Measurements from ENCODE around the gene SLC2A5.

Gene SLC2A5

DNA sequence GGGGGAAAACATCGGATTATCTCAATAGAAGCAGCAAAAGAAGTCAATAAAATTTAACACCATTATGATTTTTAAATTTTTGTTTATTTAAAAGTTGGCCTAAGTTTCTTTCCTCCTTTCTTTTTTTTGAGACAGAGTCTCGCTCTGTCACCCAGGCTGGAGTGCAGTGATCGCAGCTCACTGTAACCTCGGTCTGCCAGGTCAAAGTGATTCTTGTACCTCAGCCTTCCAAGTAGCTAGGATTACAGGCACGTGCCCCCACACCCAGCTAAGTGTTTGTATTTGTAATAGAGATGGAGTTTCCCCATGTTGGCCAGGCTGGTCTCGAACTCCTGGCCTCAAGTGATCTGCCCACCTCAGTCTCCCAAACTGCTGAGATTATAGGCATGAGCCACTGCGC lies 20.9 kb downstream of the SLC2A5 start:
- Histone ChIP-seq H3K4me2 (no peak overlapping the region), H3K27me3 (no peaks in the 10 kb centered on the region), H3K9me3 (replicated peaks in 1 of 11) (no peaks in the 10 kb centered on the region), H3K4me3 (no peak overlapping the region), H3K4me1 (peaks cover 0 to 2% (median 0%) of the 10 kb centered on the region in 10 experiments; a peak in 6 of 20 replicates), H3K27ac (no peak overlapping the region), H3K36me3 (peaks cover 22 to 94% (median 80%) of the 10 kb centered on the region in 11 experiments), H4K20me1 (peaks cover 0 to 21% (median 0%) of the 10 kb centered on the region in 11 experiments; a peak in 5 of 22 replicates), H3K9ac (no peak overlapping the region)
- TF ChIP-seq Cebpa-rat (IDR thresholded peaks at IDR 0.05), result no peak

- Histone ChIP-seq H4K20me1 (peaks cover 0 to 26% (median 0%) of the 10 kb centered on the region in 11 experiments; a peak in 6 of 22 replicates), H3K9me3 (replicated peaks in 1 of 11) (no peaks in the 10 kb centered on the region), H3K9ac (no peak overlapping the region), H3K4me2 (no peak overlapping the region), H3K36me3 (peaks cover 22 to 100% (median 87%) of the 10 kb centered on the region in 11 experiments), H3K4me1 (peaks cover 0 to 9% (median 6%) of the 10 kb centered on the region in 10 experiments; a peak in 9 of 20 replicates), H3K27me3 (no peaks in the 10 kb centered on the region), H3K4me3 (no peak overlapping the region), H3K27ac (no peak overlapping the region)
- no peak for TF ChIP-seq Cebpa-rat (IDR thresholded peaks at IDR 0.05)
Observed at GRCh38 chr1:9047019-9047418, 22.4 kb downstream of the SLC2A5 start.

DNA sequence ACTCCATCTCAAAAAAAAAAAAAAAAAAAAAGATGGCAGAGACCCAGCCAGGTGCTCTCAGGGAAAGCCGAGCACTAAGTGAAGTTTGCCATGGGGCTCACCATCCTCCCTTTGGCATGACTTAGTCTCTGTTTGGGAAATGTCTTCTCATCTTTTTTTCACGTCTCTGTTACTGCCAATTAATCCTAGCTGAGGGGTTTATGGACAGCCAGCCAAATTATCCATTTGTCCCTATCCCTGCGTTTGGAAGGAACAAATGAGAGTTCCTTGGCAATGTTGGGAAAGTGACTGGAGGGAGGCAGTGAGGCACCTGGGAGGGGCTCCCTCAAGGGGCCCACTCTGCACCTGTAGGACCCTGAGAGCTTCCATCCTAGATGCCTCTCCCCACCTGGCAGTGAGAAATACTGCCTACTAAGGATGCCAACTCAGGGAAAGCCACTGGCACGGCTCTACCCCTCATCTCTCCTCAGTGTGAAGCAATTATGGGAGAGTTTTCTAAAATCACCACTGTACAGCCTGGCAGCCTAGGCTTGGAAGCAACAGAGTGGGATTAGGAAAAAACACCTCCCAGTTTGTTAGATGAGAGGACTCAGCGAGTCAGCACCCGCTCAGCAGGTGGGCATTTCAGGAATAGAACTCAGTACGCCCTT lies 23.4 kb downstream of the SLC2A5 start:
- Histone ChIP-seq H3K4me1 (peaks cover 0 to 9% (median 6%) of the 10 kb centered on the region in 10 experiments; a peak in 9 of 20 replicates), H3K27ac (no peak overlapping the region), H3K4me3 (no peak overlapping the region), H4K20me1 (peaks cover 0 to 31% (median 0%) of the 10 kb centered on the region in 11 experiments; a peak in 7 of 22 replicates), H3K36me3 (peaks cover 30 to 100% (median 92%) of the 10 kb centered on the region in 11 experiments), H3K27me3 (no peaks in the 10 kb centered on the region), H3K9ac (no peak overlapping the region), H3K4me2 (no peak overlapping the region), H3K9me3 (replicated peaks in 1 of 11) (no peaks in the 10 kb centered on the region)
- no peak for TF ChIP-seq Cebpa-rat (IDR thresholded peaks at IDR 0.05)

DNA sequence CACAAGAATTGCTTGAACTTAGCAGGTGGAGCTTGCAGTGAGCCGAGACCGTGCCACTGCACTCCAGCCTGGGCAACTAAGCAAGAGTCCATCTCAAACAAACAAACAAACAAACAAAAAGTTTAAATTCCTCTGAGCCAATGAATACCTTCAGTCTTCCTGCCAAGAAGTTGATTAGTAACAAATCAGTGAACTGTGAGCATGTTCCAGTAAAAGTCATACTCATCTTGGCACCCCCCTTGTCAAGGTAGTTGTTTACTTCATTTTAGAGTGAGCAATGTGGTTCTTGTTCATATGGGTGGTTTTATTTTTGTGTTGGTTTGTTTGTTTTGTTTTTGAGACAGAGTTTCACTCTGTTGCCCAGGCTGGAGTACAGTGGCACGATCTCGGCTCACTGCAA lies 25.2 kb downstream of the SLC2A5 start:
- H3K9ac ChIP-seq, result no peak overlapping the region
- H3K9me3 ChIP-seq (replicated peaks in 1 of 11), result no peaks in the 10 kb centered on the region
- peaks cover 0 to 9% (median 6%) of the 10 kb centered on the region in 10 experiments; a peak in 9 of 20 replicates for H3K4me1 ChIP-seq
- H4K20me1 ChIP-seq, result peaks cover 0 to 38% (median 0%) of the 10 kb centered on the region in 11 experiments; a peak in 8 of 22 replicates
- H3K4me3 ChIP-seq, result no peak overlapping the region
- no peaks in the 10 kb centered on the region for H3K27me3 ChIP-seq
- H3K4me2 ChIP-seq, result no peak overlapping the region
- no peak overlapping the region for H3K27ac ChIP-seq
- no peak for TF ChIP-seq Cebpa-rat (IDR thresholded peaks at IDR 0.05)
- peaks cover 33 to 100% (median 91%) of the 10 kb centered on the region in 11 experiments for H3K36me3 ChIP-seq

- Histone ChIP-seq H3K4me3 (no peak overlapping the region), H3K9me3 (replicated peaks in 1 of 11) (no peaks in the 10 kb centered on the region), H3K4me1 (peaks cover 3 to 23% (median 18%) of the 10 kb centered on the region in 10 experiments; a peak in 16 of 20 replicates), H3K36me3 (peaks cover 38 to 100% (median 90%) of the 10 kb centered on the region in 11 experiments), H3K9ac (no peak overlapping the region), H3K27ac (no peak overlapping the region), H3K27me3 (no peaks in the 10 kb centered on the region), H4K20me1 (peaks cover 0 to 54% (median 0%) of the 10 kb centered on the region in 11 experiments; a peak in 10 of 22 replicates), H3K4me2 (no peak overlapping the region)
- TF ChIP-seq Cebpa-rat (IDR thresholded peaks at IDR 0.05), result no peak
Observed at GRCh38 chr1:9042272-9042671, 27.2 kb downstream of the SLC2A5 start.

DNA sequence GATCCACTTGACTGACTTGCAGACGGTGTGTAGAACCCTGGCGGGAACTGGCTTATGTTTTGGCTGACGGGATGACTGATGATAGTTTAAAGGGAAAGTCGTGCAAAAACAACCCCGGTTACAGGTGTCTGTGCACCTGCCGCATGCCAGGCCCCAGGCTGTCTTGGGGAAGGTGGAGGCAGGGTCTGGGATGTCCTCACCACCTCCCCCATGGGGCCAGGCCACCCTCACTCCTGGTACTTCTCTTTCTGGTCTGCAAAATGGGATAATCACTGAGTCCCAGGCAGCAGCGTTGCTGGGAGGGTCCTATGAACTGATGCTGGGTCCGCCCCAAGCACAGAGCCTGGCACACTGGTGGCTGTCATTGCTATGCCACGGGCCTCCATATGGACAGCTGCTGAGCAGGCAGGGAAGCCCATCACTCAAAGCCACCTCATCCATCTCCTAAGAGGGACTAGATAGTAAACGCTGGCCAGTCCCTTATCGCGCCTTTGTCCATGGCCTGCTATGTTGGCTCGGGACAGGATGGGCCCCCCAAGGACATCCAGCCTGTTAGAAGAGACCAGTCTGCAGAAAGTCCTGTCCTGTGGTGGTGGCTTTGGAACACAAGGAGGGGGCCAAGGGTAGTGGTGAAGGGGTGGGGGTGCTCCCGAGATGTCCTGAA lies 28.2 kb downstream of the SLC2A5 start:
- TF ChIP-seq Cebpa-rat (IDR thresholded peaks at IDR 0.05), result no peak
- peaks cover 30 to 100% (median 81%) of the 10 kb centered on the region in 11 experiments for H3K36me3 ChIP-seq
- no peak overlapping the region for H3K4me2 ChIP-seq

GRCh38 chr1:9040659-9041030 lies 28.8 kb downstream of the SLC2A5 start:
- Histone ChIP-seq H3K27ac (no peak overlapping the region), H3K4me3 (no peak overlapping the region), H3K9me3 (replicated peaks in 1 of 11) (peaks cover 3 to 9% (median 8%) of the 10 kb centered on the region in 11 experiments), H4K20me1 (peaks cover 0 to 54% (median 0%) of the 10 kb centered on the region in 11 experiments; a peak in 10 of 22 replicates), H3K4me2 (no peak overlapping the region), H3K4me1 (peaks cover 15 to 36% (median 32%) of the 10 kb centered on the region in 10 experiments; a peak in 19 of 20 replicates), H3K9ac (no peak overlapping the region), H3K36me3 (peaks cover 26 to 100% (median 80%) of the 10 kb centered on the region in 11 experiments), H3K27me3 (no peaks in the 10 kb centered on the region)
- TF ChIP-seq Cebpa-rat (IDR thresholded peaks at IDR 0.05), result no peak

More for the DNA sequence above, 28.2 kb downstream of the SLC2A5 start:
- Histone ChIP-seq H3K9ac (no peak overlapping the region), H3K27ac (no peak overlapping the region), H3K4me1 (peaks cover 13 to 33% (median 28%) of the 10 kb centered on the region in 10 experiments; a peak in 19 of 20 replicates), H3K9me3 (replicated peaks in 1 of 11) (peaks cover 0 to 3% (median 2%) of the 10 kb centered on the region in 11 experiments; a peak in 15 of 22 replicates), H4K20me1 (peaks cover 0 to 54% (median 0%) of the 10 kb centered on the region in 11 experiments; a peak in 10 of 22 replicates), H3K27me3 (no peaks in the 10 kb centered on the region), H3K4me3 (no peak overlapping the region)

DNA sequence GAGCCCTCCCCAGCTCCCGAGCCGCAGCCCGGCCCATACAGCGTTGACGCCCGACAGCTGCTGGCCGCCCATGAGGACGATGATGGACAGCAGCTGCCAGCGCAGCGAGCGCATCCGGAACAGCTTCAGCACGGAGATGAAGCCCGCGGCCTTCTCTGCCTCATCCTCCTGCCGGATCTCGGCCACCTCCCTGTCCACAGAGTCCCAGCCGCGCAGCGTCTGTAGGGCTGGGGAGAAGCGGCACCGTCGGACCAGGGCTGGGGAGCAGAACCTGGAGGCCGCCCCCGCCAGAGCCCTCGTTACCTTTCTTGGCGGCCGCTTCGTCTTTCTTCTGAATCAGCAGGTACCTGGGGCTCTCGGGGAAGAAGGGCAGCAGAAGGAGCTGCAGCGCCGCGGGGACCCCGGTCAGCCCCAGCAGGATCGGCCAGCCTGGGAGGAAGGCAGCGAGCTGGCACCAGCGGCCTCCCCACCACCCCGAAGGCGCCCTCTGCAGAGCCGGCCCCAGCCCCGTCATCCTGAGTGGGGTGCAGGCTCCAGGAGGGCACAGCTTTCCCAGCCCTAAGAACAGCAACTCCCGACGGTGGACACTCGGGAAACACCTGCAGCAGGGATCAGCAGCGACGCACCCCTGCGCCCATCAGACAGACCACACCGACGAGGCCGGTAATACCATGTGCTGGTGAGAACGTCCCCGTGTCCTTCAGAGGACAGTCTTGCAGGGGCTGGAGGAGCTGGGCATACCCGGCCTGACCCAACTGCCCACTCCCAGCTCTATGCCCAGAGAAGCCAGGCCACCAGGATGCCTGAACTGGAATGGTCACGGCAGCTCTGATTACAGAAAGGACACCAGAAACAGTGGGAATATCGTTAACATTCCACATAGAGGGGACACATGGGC lies 29.4 kb downstream of the SLC2A5 start:
- Histone ChIP-seq H3K4me3 (no peak overlapping the region), H3K27me3 (no peaks in the 10 kb centered on the region), H3K4me2 (no peak overlapping the region), H3K27ac (no peak overlapping the region), H3K9ac (no peak overlapping the region), H4K20me1 (peaks cover 0 to 52% (median 0%) of the 10 kb centered on the region in 11 experiments; a peak in 10 of 22 replicates), H3K9me3 (replicated peaks in 1 of 11) (peaks cover 10 to 15% (median 14%) of the 10 kb centered on the region in 11 experiments), H3K36me3 (peaks cover 27 to 100% (median 80%) of the 10 kb centered on the region in 11 experiments), H3K4me1 (peaks cover 15 to 36% (median 32%) of the 10 kb centered on the region in 10 experiments; a peak in 19 of 20 replicates)
- TF ChIP-seq Cebpa-rat (IDR thresholded peaks at IDR 0.05), result no peak
